Gastrocnemius medialis (tissue), 4 donors: ENCODE measurements around the gene PLXDC2. TPM values are rescaled to one million over a fixed set of nuclear protein-coding genes. Genes with fewer than 3 reads are reported as not detected.

Experiments
- ATAC-seq, 2 donors: fragments of 150-250 bp; one replicate each; pipeline ENCODE4 v1.9.1; 2016
- DNase-seq, 2 donors: peaks; one replicate each; pipeline ENCODE4 v3.0.0-alpha.2; 2019
- H3K27ac ChIP-seq, 4 donors: fragments of 200-600 bp; sonication (generic); 1 replicate in 1 of 4; 2 replicates in 3 of 4; pipeline ENCODE4 v1.5.1; 2016 to 2018; ENCODE audit warnings: mild to moderate bottlenecking in 2 of 4, moderate library complexity in 1 of 4
- H3K27me3 ChIP-seq, 3 donors: fragments of 200-600 bp; sonication (generic) in 2 of 3; 1 replicate in 1 of 3; 2 replicates in 2 of 3; pipeline versions ENCODE4 v1.5.1 to v1.6.0; 2016 to 2019; ENCODE audit warnings: mild to moderate bottlenecking in 1 of 3, moderate library complexity in 1 of 3
- H3K36me3 ChIP-seq, 2 donors: fragments of 200-600 bp; sonication (generic) in 1 of 2; one replicate each; pipeline ENCODE4 v1.5.1; 2017 to 2018
- H3K4me1 ChIP-seq, 2 donors: fragments of 200-600 bp; sonication (generic) in 1 of 2; one replicate each; pipeline ENCODE4 v1.5.1; 2016 to 2017; ENCODE audit warnings: mild to moderate bottlenecking in 2 of 2
- H3K4me3 ChIP-seq, 4 donors: fragments of 200-600 bp; sonication (generic) in 3 of 4; 1 replicate in 1 of 4; 2 replicates in 3 of 4; pipeline ENCODE4 v1.5.1; 2016 to 2019; ENCODE audit warnings: mild to moderate bottlenecking in 2 of 4
- H3K9me3 ChIP-seq, 3 donors: fragments of 200-600 bp; sonication (generic) in 2 of 3; 1 replicate in 1 of 3; 2 replicates in 2 of 3; pipeline ENCODE4 v1.5.1; 2016 to 2019
- CTCF ChIP-seq, 5 experiments: fragments of 450-650 bp in 3 of 5; fragments of 200-600 bp in 2 of 5; sonication (generic) in 2 of 5; IDR thresholded peaks in 4 of 5; conservative IDR thresholded peaks in 1 of 5; 1 replicate in 4 of 5; 2 replicates in 1 of 5; pipeline ENCODE4 v1.5.1; 2016 to 2019; ENCODE audit warnings: antibody characterized with exemption in 5 of 5, mild to moderate bottlenecking in 3 of 5, moderate library complexity in 3 of 5
- POLR2A ChIP-seq, 2 donors: fragments of 450-650 bp; IDR thresholded peaks; one replicate each; pipeline ENCODE4 v1.6.1; 2017; ENCODE audit warnings: antibody characterized with exemption in 2 of 2, mild to moderate bottlenecking in 2 of 2, moderate library complexity in 2 of 2
- in situ Hi-C, 4 donors: fragments of 200-750 bp; cut with MboI; loops; one replicate each; pipeline versions ENCODE4 v1.15.0 to v1.8.0; 2017; ENCODE audit warnings: low sequenced_read_pairs in 4 of 4
- intact Hi-C: fragments of 100-400 bp; cut with DNase I; formaldehyde crosslinking; loops from one replicate; pipeline ENCODE4 v1.15.1; 2023; ENCODE audit warnings: low total_unique reads
- total RNA-seq, 4 donors: library from RNA; depleted of rRNA; stranded (reverse); fragments of >200 nt; gene quantifications; one replicate each; pipeline versions ENCODE4 v1.1.0 to v1.2.3, GENCODE V29; 2016

Gene PLXDC2
- total RNA-seq, 4 donors from 2014 or later: 13.9 to 19.6 (median 15.0) TPM

- Histone ChIP-seq H3K9me3 (no peaks in the 10 kb centered on the region), H3K27ac (no peak overlapping the region), H3K4me1 (peaks cover 0 to 6% of the 10 kb centered on the region in 2 donors), H3K27me3 (no peaks in the 10 kb centered on the region), H3K4me3 (no peak overlapping the region), H3K36me3 (no peaks in the 10 kb centered on the region)
- in situ Hi-C loops (no loop called here), intact Hi-C loops (no loop called here)
- DNase-seq (no peak), ATAC-seq (no peak)
- TF ChIP-seq CTCF (IDR thresholded peaks at IDR 0.05 in 4 of 5, conservative IDR thresholded peaks at IDR 0.05 in 1 of 5): no peak
- TF ChIP-seq POLR2A (IDR thresholded peaks at IDR 0.05): no peak
Observed at GRCh38 chr10:20090831-20091230, 274.6 kb downstream of the PLXDC2 start.

GRCh38 chr10:20091698-20092097 is 275.5 kb downstream of the PLXDC2 start:
- in situ Hi-C loops (no loop called here), intact Hi-C loops (no loop called here)
- H3K4me1 ChIP-seq: peaks cover 0 to 9% of the 10 kb centered on the region in 2 donors
- no peaks in the 10 kb centered on the region for H3K27me3 ChIP-seq
- TF ChIP-seq POLR2A (IDR thresholded peaks at IDR 0.05): no peak
- no peak for TF ChIP-seq CTCF (IDR thresholded peaks at IDR 0.05 in 4 of 5, conservative IDR thresholded peaks at IDR 0.05 in 1 of 5)
- H3K27ac ChIP-seq: no peak overlapping the region
- DNase-seq (no peak), ATAC-seq (no peak)
- no peaks in the 10 kb centered on the region for H3K36me3 ChIP-seq
- no peak overlapping the region for H3K4me3 ChIP-seq
- H3K9me3 ChIP-seq: no peaks in the 10 kb centered on the region

GRCh38 chr10:20093600-20093999 is 277.4 kb downstream of the PLXDC2 start:
- intact Hi-C loops (no loop called here), in situ Hi-C loops (no loop called here)
- TF ChIP-seq POLR2A (IDR thresholded peaks at IDR 0.05) (no peak), CTCF (IDR thresholded peaks at IDR 0.05 in 4 of 5, conservative IDR thresholded peaks at IDR 0.05 in 1 of 5) (no peak)
- H3K27me3 ChIP-seq: no peaks in the 10 kb centered on the region
- no peak overlapping the region for H3K27ac ChIP-seq
- ATAC-seq (no peak), DNase-seq (no peak)
- no peak overlapping the region for H3K4me3 ChIP-seq
- no peaks in the 10 kb centered on the region for H3K9me3 ChIP-seq
- no peaks in the 10 kb centered on the region for H3K36me3 ChIP-seq
- peaks cover 0 to 9% of the 10 kb centered on the region in 2 donors for H3K4me1 ChIP-seq

GRCh38 chr10:20094226-20094976 is 278.2 kb downstream of the PLXDC2 start:
- DNase-seq: no peak
- TF ChIP-seq CTCF (IDR thresholded peaks at IDR 0.05 in 4 of 5, conservative IDR thresholded peaks at IDR 0.05 in 1 of 5): no peak
- no peak for TF ChIP-seq POLR2A (IDR thresholded peaks at IDR 0.05)

More at GRCh38 chr10:20094226-20094976, 278.2 kb downstream of the PLXDC2 start:
- Histone ChIP-seq H3K27ac (no peak overlapping the region), H3K27me3 (no peaks in the 10 kb centered on the region), H3K36me3 (no peaks in the 10 kb centered on the region), H3K4me3 (no peak overlapping the region), H3K9me3 (no peaks in the 10 kb centered on the region), H3K4me1 (peaks cover 0 to 14% of the 10 kb centered on the region in 2 donors)
- intact Hi-C loops (no loop called here), in situ Hi-C loops (no loop called here)
- no peak for ATAC-seq
